SKM-1 treated with dmso at 0.1 percent for 144 hours (cell line): Measurements from ENCODE around the gene AREL1.

Experiments used
- DNase-seq: peaks from one replicate; lab custom pipeline; 2025; ENCODE audit not compliant: unreplicated experiment; lab: John Stamatoyannopoulos, UW

The AREL1 gene

DNA sequence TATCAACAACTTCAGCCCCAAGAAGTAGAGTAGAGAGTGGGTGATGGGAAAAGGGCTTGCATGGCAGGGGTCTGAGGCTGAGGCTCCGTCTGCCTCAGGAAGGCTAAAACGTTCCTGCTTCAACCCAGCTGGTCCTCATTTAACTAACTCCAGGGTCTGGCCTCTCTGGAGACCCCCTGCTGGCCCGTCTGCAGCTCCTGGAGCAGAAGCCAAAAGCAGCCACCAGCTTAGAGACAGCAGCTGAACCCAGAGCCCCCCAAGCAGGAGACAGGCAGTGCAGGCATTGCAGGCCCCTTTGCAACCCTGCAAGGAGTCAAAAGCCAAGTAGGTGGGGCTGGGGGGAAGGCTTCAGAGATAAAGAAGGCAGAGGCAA, 75.7 kb downstream of the AREL1 start:
- no peak for DNase-seq

DNA sequence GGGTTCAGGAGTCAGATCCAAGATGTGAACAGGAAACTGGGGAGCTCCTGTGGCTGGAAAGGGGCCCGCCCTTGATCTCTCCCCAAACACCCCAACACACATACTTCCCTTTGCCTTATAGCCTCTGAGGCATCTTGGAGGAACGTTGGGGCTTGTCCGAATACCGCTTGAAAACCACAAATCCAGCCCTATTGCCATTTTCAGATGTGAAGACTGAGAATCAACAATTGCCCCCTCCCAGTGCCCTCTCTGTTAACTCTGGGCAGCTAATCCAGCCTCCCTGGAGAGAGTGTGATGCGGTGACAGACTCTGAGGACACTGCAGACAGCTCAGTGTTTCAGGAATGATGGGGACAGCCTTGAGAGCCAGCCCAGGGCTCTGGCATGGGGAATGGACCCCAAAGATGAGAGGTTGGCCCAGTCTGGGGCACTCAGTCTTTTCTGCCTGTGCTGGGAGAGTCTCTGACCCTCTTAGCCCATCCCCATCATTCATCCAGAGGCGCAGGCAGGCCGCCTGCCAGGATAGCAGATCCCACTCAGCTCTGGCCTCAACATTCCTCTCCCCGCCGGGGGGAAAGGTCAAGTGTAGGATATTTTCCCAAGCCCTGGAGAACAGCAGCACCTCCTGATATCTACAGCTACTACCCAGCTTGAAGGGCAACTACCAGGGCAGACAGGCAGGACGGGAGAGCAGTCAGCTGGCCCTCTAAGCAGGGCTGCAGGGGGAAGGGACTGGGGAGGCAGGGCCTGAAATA, 76.3 kb downstream of the AREL1 start:
- no peak for DNase-seq

DNA sequence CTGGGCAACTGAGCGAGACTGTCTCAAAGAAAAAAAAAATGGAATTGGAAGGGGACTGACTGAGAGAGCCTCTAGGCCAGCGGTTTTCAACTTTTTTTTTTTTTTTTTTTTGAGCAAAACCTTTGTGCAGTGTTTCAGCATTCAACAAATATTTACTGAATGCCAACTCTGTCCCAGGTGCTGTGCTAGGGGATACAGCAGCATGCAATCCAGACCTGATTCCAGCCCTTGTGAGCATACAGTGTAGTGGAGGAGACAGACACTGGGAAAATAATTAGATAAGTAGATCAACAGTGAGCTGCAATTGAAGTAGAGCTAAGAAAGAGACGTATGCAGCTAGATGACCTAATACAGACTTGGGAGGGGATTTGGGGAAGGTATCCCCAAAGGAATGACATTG, 77.0 kb downstream of the AREL1 start:
- DNase-seq: no peak

DNA sequence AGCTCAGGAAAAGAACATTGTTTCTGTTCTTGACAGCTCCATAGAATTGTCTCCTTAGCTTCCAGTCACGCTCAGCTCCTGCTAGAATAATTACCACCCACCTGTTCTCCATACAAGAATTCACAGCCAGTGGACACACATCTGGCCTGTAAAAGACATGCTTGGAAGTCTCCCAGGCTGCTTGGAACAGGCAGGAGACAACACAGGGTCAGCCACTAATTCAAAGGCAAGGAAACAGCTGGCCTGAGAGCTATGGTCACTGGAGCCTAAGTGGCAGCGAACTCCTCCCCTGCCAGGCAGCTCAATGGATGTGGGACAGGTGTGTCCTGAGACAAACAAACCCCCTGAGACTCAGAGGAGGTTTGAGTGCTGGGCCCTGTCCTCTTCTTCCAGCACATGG, 77.9 kb downstream of the AREL1 start:
- DNase-seq: no peak

DNA sequence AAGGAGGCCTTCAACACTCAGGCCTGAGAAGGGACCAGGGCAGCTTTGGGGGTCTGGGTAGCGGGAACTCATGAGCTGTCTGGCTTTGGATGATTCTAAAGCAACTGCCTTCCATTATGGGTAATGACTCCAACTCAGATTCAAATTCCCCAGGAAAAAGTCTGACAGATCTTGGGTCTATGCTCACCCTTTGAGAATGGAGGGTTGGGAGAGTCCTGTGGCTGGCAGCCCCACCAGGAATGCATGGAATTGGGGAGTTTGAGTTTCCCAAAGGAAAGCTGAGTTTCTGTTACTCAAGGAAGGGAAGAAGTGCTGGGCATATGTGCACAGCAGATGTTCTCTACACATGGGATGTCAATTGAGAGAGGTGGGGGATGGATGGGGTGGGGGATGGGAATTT, 78.4 kb downstream of the AREL1 start:
- DNase-seq: no peak

DNA sequence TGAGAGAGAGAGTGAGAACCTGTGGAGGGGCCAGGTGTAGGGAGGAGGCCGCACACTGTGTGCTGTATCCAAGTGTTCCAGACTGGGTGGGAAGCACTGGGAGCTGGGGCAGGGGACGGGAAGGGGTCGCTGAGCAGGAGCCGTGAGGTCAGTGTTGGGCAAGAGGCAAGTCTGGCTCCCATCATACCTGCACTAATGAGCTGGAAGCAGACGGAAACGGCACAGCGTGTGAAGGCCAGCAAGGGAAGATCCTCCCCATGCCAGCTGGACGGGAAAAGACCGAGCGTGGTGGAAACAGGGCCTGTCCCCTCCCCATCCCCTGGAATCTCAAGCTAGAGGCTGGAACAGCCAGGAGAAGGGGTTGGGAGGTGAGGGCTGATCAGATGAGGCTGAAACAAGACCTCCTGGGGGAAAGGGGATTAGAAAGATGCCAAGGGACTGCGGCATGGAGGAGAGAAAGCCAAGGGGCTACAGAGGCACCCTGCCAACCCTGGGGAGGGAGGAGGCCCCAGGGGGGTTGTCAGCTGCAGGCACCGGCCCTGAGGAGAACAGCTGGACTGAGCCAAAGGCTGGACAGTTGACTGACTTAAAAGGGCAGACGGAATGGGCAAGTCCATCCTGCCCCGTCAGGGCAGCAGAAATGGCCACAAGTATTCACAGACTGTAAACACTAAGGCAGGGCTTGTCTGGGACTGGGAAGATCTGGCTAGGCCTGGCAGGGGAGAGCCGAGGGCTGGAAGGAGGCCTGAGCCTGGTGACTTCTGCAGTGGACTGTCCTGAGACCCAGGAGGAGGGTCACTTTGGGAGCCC, 81.8 kb downstream of the AREL1 start:
- no peak for DNase-seq

DNA sequence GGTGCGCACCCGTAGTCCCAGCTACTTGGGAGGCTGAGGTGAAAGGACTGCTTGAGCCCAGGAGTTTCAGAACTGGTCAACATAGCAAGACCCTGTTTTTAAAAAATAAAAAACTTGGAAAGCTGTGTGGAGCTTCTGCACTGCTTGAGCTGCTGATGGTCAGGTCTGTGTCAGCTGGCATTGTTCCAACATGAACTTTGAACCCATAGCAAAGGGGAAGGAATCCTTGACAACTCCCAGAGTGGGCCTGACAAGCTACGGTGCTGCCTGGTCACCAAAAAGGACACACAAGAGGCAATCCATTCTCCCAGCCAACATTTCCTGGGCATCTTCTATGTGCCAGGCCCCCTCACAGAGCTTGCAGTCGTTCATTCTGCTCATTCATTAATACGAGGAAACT, 84.5 kb downstream of the AREL1 start:
- DNase-seq: no peak

DNA sequence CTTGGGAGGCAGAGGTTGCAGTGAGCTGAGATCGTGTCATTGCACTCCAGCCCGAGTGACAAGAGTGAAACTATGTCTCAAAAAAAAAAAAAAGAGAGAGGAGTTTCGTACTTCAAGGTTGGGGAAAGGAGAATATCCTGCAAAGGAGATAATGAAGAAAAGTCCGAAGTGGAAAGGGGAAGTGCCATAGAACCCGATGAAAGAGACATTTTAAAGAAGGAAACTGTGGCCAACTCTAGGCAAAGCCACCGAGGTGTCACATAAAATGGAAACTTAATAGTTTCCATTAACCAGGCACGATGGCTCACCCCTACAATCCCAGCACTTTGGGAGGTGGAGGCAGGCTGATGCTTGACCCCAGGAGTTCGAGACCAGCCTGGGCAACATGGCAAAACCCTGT, 85.8 kb downstream of the AREL1 start:
- DNase-seq: peak; percentile 67

DNA sequence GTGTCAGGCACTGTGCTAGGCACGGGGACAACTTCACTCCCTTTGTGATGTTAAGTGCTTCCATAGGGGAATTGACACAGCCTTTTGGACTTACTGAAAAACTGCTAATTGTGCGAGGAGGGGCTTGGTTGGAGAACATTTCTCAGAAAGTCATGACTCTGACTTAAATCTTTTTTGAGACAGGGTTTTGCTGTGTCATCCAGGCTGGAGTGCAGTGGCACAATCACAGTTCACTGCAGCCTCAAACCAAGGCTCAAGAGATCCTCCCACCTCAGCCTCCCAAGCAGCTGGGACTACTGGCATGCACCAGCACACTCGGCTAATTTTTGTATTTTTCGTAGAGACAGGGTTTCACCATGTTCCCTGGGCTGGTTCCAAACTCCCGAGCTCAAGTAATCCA, 90.6 kb downstream of the AREL1 start:
- no peak for DNase-seq

DNA sequence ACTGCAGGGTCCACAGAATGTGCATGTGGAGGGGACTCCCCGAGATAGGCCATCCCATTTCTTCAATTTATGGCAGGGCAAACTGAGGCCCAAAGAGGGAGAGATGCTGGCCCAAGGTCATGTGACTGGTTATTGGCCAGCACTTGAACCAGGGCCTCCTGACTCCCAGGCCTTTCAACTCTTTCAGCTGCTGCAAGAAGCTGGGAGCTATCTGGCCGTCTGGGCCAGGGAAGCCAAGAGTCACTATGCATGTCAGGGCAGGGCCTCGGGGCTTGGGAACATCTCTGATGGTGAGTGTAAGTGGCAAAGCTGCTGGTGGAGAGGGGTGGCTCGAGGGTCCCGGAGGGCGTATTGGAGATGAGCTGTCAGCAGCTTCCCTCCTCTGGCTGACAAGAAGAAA, 91.3 kb downstream of the AREL1 start:
- no peak for DNase-seq

DNA sequence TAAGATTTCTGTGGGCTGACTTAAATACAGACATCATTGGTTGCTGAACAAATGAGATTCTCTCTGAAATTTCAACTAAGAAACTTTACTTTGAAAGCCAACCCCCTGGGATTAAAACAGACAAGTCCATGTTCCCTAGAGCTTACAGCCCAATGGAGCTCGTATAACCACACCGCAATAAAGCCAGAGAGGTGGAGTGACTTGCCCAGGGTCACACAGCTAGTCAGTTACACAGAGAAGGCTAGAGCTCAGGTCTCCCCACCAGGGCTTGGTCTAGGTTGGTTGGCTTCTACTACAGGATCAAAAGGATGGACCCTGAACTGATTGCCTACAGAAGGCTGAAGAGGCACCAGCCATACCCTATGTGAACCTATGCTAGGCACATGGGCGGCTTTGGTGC, 92.0 kb downstream of the AREL1 start:
- no peak for DNase-seq

DNA sequence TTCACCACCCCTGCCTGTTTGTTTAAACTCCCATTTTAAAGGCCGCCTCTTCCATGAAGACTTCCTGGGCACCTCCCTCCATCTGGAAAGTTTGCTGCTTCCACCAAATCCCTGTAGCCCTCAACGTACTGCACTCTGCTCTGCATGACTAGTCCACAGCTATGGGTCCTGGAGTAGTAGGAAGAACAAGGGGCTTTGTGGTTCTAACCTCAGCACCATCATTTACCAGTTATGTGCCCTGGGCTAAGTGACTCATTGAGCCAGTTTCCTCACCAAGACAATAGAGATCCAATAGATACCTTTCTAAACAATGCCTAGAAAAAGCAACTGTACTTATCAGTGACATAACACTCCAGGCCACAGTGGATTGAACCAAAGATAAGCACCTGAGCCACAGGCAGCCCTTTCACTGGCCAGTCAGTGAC, 92.4 kb downstream of the AREL1 start:
- no peak for DNase-seq

DNA sequence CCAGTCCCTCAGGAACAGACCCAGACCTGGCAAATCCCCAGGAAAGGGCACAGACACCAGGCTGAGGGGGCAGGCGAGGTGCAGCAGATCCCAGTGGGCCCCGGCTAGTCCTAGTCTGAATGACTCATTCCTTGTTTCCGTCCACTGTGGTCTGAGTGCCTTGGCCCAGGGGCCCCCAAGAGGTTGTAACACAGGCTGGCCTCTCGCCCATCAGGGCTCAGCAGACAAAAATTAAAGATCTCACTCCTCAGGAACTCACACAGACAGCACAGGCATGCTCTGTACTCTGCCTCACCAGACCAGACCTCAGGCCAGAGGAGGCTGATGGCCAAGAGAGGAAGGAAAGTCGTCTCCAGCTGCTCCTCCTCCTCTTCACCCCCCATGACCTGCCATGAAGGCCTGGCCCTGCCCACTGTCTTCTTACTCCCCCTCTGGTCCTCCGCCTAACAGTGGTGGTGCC, 93.2 kb downstream of the AREL1 start:
- DNase-seq: no peak

DNA sequence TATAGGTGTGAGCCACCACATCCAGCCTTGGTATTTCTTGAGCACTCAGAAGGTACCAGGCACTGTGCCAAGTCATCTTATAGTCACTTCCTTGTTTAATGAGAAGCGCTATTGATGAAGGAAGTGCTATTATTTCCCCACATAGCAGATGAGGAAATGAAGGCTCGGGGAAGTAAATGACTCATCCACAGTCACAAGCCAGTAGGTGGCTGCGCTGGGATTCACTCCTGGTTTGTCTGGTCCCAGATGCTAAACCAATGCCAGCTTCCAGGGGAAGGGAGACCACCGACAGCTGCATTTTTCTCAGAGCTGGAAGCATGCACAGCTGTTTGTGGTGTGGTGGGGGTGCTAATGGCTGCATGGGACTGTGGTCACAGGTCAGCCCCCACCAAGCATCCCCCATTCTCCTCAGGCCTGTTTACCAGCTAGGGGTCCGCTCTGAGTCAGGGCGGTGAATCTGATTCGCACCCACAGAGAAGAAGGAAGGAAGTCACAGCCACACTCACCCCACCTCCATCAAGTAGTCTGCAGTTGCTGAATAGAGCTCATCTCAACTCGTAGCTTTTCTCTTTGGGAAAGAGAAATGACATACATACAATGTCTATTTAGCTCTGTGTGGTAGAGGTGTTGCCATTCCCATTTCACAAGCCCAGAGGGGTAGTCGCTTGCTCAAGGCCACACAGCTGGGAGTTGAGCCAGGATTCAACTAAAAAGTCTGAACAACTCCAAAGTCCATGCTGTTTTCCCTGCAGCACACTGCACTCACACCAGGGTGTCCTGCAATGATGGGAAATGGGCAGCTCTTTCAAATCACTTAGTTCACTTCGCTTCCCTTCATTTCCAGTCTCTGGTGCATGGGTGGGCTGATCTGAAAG, 94.6 kb downstream of the AREL1 start:
- peak; percentile 84 for DNase-seq

DNA sequence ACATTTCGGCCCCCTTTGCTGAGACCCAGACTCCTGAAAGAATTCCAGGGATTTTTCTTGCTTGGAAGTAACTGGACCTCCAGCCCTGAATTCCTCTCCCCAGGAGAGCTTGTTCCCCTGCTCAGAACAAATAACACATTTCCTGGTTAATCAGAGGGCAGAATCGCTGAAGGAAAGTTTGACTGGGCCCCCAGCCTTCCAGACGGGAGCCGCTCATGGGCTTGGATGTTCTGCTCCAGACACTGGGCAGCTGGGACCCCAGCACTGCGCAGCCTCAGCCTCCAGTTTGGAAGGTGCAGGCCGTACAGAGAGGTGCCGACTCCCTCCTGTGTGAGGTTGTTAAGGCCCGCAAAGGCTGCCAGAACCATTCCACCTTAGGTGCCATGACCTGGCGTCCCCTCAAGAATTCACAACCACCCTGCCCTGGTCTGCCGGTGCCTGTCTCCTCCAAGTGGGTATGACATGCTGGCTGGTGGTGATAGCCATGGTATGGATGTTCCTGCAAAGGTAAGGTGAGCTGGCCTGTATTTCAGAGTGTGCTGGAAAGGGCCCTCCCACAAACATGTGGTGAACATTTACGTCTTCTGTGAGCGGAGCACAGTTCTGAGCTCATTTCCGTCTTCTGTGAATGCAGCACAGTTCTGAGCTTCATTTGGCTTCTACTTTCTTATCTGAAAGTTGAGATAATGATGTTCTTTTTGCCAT, 95.7 kb downstream of the AREL1 start:
- no peak for DNase-seq

DNA sequence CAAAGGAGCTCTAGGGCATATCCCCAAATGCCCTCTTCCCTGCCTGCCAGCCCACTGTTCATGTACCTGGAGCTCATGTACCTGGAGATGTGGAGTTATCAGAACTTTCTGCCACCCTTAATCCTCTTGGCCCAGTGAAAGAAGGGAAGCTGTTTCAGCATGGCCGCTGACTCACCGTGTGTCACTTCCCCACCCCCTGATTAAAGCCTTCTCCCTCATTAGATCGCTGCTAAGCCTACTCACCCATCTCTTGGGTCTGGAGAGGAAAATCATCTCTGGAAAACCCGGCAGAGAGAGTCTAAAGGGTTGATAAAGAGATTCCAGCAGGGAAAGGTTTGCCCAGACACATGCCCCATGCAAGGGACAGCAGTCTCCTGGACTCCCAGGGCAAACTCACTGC, 96.4 kb downstream of the AREL1 start:
- no peak for DNase-seq

DNA sequence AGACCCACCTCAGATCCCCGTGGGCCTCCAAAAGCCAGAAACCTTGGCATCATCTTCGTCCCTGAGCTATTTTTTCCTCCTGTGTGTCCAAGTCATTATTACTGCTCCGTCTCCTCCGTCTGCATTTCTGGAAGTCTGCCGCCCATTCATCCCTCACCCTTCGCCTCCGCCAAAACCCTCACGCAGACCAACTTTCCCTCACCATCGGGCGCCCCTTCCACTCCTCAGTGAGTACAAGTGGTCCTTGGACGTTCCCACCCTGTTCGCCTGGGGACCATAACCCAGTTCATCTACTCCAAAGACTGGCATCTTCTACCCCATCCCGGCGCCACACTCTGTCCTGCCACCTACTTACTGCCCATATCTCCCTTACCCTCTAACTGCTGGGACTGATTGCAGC, 97.1 kb downstream of the AREL1 start:
- DNase-seq: no peak

DNA sequence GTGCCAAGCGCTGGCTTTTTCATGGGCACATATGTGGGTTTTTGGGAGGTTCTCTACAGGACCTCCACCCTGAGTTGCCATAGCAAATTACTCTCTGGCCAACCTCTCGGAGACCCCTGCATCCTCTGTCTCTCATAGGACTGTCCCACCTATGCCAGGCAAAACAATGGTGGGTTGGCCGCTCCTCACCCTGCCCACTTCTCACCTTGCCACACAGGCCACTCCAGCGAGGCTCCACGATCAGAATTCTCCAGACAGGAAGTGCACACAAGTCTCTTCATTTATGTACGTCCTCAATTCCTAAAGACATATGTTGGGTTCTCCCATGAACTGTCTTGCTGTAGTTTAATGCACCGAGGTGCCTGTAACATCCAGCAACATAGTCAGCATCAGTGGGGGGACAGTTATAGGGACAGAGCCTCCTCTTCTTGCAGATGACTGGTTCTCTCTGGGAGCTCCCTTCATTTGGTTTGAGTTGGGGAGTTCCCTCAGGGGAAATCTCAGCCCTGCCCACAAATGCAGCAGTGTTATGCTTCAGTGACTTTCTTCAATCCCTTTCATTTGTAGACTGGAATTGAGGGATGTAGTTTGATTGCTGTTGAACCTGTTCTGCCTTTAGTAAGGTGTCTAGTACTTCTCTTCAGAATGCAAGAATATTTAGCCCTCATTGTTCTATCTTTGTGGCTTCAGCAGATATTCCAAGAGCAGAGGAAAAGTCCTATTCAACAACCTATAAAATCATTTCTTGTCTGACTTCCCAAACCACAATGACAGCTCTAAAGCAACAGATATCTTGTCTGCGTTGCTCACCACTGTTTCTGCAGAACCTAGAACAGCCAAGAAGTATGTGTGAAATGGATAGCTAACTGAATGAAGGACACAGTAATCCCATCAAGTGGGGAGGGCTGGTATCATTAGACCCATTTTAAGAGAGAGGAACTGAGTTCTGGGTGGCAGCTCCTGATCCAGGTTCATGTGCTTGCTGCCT, 98.1 kb downstream of the AREL1 start:
- no peak for DNase-seq

DNA sequence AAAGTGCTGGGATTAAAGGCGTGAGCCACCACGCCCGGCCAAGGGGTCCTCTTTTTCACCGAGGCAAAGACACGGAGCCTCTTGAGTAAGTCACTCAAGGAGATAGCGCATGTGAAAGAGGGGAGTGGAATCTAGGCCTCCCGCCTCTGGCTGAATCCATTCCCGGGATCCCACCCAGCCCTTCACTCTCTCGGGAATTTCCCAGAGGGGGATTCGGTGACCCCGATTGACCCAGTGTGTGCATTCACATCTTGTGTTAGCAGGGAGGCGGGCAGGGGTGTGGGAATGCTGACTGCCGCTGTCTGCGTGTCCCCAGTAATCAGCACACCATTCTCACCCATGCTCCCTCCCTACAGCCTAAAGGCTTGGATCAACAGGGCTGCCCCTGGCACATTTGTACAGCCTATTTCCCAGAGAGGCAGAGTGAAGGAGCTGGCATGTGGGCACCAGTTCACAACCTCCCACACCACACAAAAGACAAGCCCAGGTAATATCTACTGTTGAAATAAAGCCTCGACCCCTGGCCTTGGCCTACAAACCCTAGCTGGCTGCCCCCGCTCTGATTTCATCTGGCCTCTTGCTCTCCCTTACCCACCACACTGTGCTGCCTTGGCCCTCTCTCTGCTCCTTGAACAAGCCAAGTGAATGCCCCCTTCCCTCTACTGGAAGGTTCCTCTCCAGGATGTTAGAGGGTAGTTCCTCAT, 99.5 kb downstream of the AREL1 start:
- no peak for DNase-seq
